H1 (cell line): ENCODE measurements around the gene RAD51B. TPM values are rescaled to one million over a fixed set of nuclear protein-coding genes. Genes with fewer than 3 reads are reported as not detected.

ENCODE experiments used
- CTCF ChIA-PET: fragments of 300-600 bp; sonication (Branson Sonifier 250); formaldehyde crosslinking; loops from one replicate; lab custom pipeline; 2021; ENCODE audit not compliant: partially characterized antibody; lab: Charles Lee
- POLR2A ChIA-PET: fragments of 300-600 bp; sonication (Branson Sonifier 250); formaldehyde crosslinking; loops from one replicate; lab custom pipeline; 2021; ENCODE audit warnings: inconsistent platforms; ENCODE audit not compliant: partially characterized antibody; lab: Charles Lee
- DNase-seq, 2 experiments: peaks; one replicate each; pipeline versions ENCODE4 v3.0.0 to v3.0.0-alpha.2; 2010 to 2022; ENCODE audit warnings: low spot score in 2 of 2, low read depth in 1 of 2, mixed read lengths in 1 of 2
- FAIRE-seq: peaks from 2 replicates; lab custom pipeline; 2011; peaks lifted over from hg19 to GRCh38; lab: Jason Lieb, UNC
- H2AFZ ChIP-seq: 2 replicates; pipeline ENCODE4 v1.8.1; 2012; ENCODE audit warnings: low read length, inconsistent platforms
- H2AK5ac ChIP-seq: 2 replicates; pipeline ENCODE4 v1.6.1; 2013; ENCODE audit warnings: low read depth, low read length
- H2BK120ac ChIP-seq: replicated peaks from 2 replicates; pipeline ENCODE3; 2013; ENCODE audit warnings: low read depth, low read length, inconsistent platforms
- H2BK12ac ChIP-seq: 2 replicates; pipeline ENCODE4 v1.6.1; 2013; ENCODE audit warnings: low read depth, low read length
- H2BK15ac ChIP-seq: 2 replicates; pipeline ENCODE4 v1.6.1; 2013; ENCODE audit warnings: low read length
- H2BK20ac ChIP-seq: 2 replicates; pipeline ENCODE4 v1.6.1; 2013; ENCODE audit warnings: low read length
- H2BK5ac ChIP-seq: 2 replicates; pipeline ENCODE4 v1.6.1; 2013; ENCODE audit warnings: low read depth, low read length
- H3K14ac ChIP-seq: 2 replicates; pipeline ENCODE4 v1.6.1; 2013; ENCODE audit warnings: inconsistent platforms; ENCODE audit not compliant: insufficient read length
- H3K18ac ChIP-seq: 2 replicates; pipeline ENCODE4 v1.6.1; 2013; ENCODE audit warnings: low read length; ENCODE audit errors: extremely low read depth
- H3K23ac ChIP-seq: 2 replicates; pipeline ENCODE4 v1.6.1; 2013; ENCODE audit warnings: inconsistent platforms; ENCODE audit not compliant: insufficient read length
- H3K23me2 ChIP-seq: 2 replicates; pipeline ENCODE4 v1.6.1; 2013; ENCODE audit warnings: low read depth, low read length
- H3K27ac ChIP-seq: 2 replicates; pipeline ENCODE4 v1.6.1; 2011; ENCODE audit warnings: low read depth, low read length, inconsistent platforms
- H3K27me3 ChIP-seq, 4 experiments: replicated peaks in 1 of 4; 1 replicate in 1 of 4; 2 replicates in 3 of 4; pipeline versions ENCODE4 v1.6.1 to v1.8.1; 2011 to 2013; ENCODE audit warnings: low read length in 3 of 4, mild to moderate bottlenecking in 3 of 4, inconsistent platforms in 2 of 4, mixed read lengths in 2 of 4, moderate library complexity in 1 of 4; ENCODE audit not compliant: control insufficient read depth in 3 of 4, insufficient read depth in 3 of 4; ENCODE audit errors: extremely low read depth in 1 of 4
- H3K36me3 ChIP-seq, 4 experiments: 2 replicates each; pipeline versions ENCODE4 v1.6.1 to v1.8.1; 2011 to 2013; ENCODE audit warnings: mild to moderate bottlenecking in 4 of 4, low read length in 3 of 4, moderate library complexity in 2 of 4, control low read depth in 1 of 4, inconsistent platforms in 1 of 4; ENCODE audit not compliant: insufficient read depth in 4 of 4, control insufficient read depth in 2 of 4
- H3K4ac ChIP-seq: replicated peaks from 2 replicates; pipeline ENCODE3; 2013; ENCODE audit warnings: low read length, low read depth, mixed read lengths, inconsistent platforms; ENCODE audit not compliant: insufficient read length
- H3K4me1 ChIP-seq, 4 experiments: replicated peaks in 1 of 4; 1 replicate in 1 of 4; 2 replicates in 3 of 4; pipeline versions ENCODE4 v1.6.1 to v1.8.1; 2011 to 2013; ENCODE audit warnings: low read length in 3 of 4, inconsistent platforms in 2 of 4, mixed read lengths in 1 of 4; ENCODE audit not compliant: insufficient read depth in 4 of 4, control insufficient read depth in 3 of 4
- H3K4me2 ChIP-seq, 2 experiments: 2 replicates each; pipeline versions ENCODE4 v1.6.1 to v1.8.1; 2011 to 2013; ENCODE audit warnings: low read depth in 2 of 2, low read length in 2 of 2, control low read depth in 1 of 2, inconsistent platforms in 1 of 2, mild to moderate bottlenecking in 1 of 2; ENCODE audit not compliant: insufficient read depth in 1 of 2
- H3K4me3 ChIP-seq, 4 experiments: fragments of 200-600, 300-600 bp in 1 of 4; sonication (generic), shearing (Covaris generic), sonication (Bioruptor Twin) in 1 of 4; 2 replicates each; pipeline versions ENCODE4 v1.5.1 to v1.8.1; 2011 to 2016; ENCODE audit warnings: low read length in 4 of 4, low read depth in 3 of 4, control low read depth in 2 of 4, inconsistent platforms in 2 of 4, mild to moderate bottlenecking in 2 of 4, mixed read lengths in 1 of 4, moderate library complexity in 1 of 4; ENCODE audit not compliant: insufficient read depth in 2 of 4; ENCODE audit errors: extremely low read depth in 1 of 4
- H3K56ac ChIP-seq: replicated peaks from 2 replicates; pipeline ENCODE3; 2013; ENCODE audit warnings: low read depth, mild to moderate bottlenecking, mixed read lengths, low read length, inconsistent platforms; ENCODE audit not compliant: insufficient read length
- H3K79me1 ChIP-seq: 2 replicates; pipeline ENCODE4 v1.6.1; 2013; ENCODE audit warnings: low read depth, low read length, control low read depth
- H3K79me2 ChIP-seq, 2 experiments: 2 replicates each; pipeline versions ENCODE4 v1.6.1 to v1.8.1; 2012 to 2013; ENCODE audit warnings: low read length in 2 of 2, mild to moderate bottlenecking in 2 of 2, inconsistent platforms in 1 of 2; ENCODE audit not compliant: insufficient read depth in 2 of 2, control insufficient read depth in 1 of 2
- H3K9ac ChIP-seq, 4 experiments: replicated peaks in 1 of 4; 1 replicate in 1 of 4; 2 replicates in 3 of 4; pipeline versions ENCODE4 v1.6.1 to v1.8.1; 2011 to 2013; ENCODE audit warnings: low read depth in 3 of 4, low read length in 3 of 4, control low read depth in 2 of 4, mild to moderate bottlenecking in 2 of 4, moderate library complexity in 2 of 4, inconsistent platforms in 1 of 4; ENCODE audit errors: extremely low read depth in 1 of 4
- H3K9me3 ChIP-seq, 2 experiments: 2 replicates each; pipeline versions ENCODE4 v1.6.1 to v1.8.1; 2012 to 2013; ENCODE audit warnings: mild to moderate bottlenecking in 2 of 2, moderate library complexity in 2 of 2, control low read depth in 1 of 2, inconsistent platforms in 1 of 2, low read depth in 1 of 2, low read length in 1 of 2, mixed read lengths in 1 of 2; ENCODE audit not compliant: insufficient read depth in 2 of 2
- H4K20me1 ChIP-seq, 2 experiments: replicated peaks in 1 of 2; 2 replicates each; pipeline versions ENCODE3 to v1.8.1; 2011 to 2013; ENCODE audit warnings: inconsistent platforms in 2 of 2, low read length in 2 of 2, mild to moderate bottlenecking in 1 of 2; ENCODE audit not compliant: insufficient read depth in 2 of 2, control insufficient read depth in 1 of 2
- H4K5ac ChIP-seq: 2 replicates; pipeline ENCODE4 v1.6.1; 2013; ENCODE audit warnings: low read length, low read depth, mixed read lengths, inconsistent platforms; ENCODE audit not compliant: insufficient read length
- H4K8ac ChIP-seq: 2 replicates; pipeline ENCODE4 v1.8.0; 2013; ENCODE audit warnings: mild to moderate bottlenecking, moderate library complexity, low read length, inconsistent platforms; ENCODE audit not compliant: insufficient read depth; ENCODE audit errors: extremely low read depth
- H4K91ac ChIP-seq: replicated peaks from 2 replicates; pipeline ENCODE3; 2013; ENCODE audit warnings: low read length, mixed read lengths, inconsistent platforms; ENCODE audit not compliant: insufficient read length
- SP2 ChIP-seq: IDR thresholded peaks from 2 replicates; pipeline ENCODE4 v1.6.1; 2012; ENCODE audit warnings: mild to moderate bottlenecking, low read length, inconsistent platforms
- WGBS, 2 experiments: shearing (Covaris generic) in 1 of 2; methylation state at CpG; one replicate each; pipeline versions ENCODE4 v1.1.6 to v1.1.7; 2013 to 2015; ENCODE audit warnings: low lambda C conversion rate in 2 of 2, mixed read lengths in 2 of 2, inconsistent platforms in 1 of 2, low coverage in 1 of 2, missing lambda C conversion rate in 1 of 2; ENCODE audit not compliant: insufficient replicate concordance in 2 of 2, insufficient coverage in 1 of 2, insufficient read length in 1 of 2; ENCODE audit errors: extremely low coverage in 1 of 2, missing lambda C conversion rate in 1 of 2; 5-methylcytosine and 5-hydroxymethylcytosine counted together
- polyA plus RNA-seq, 7 experiments: library from polyadenylated mRNA; depleted of rRNA in 3 of 7; stranded (reverse) in 5 of 7; unstranded in 2 of 7; fragments of >200 nt in 5 of 7; fragments of 200-250 nt in 2 of 7; gene quantifications; 1 replicate in 5 of 7; 2 replicates in 1 of 7; 4 replicates in 1 of 7; pipeline versions ENCODE4 v1.2.1 to v1.2.3, GENCODE V29; 2011 to 2013; ENCODE audit warnings: missing spikeins in 2 of 7, mixed read lengths in 2 of 7
- total RNA-seq: library from RNA; stranded (reverse); fragmentation: NEBNext Ultra II Directional; extraction: Animal tissue kit (Norgen Biotek cat#: 25700); gene quantifications from 2 replicates; pipeline ENCODE4 v1.2.1, GENCODE V29; 2021
- TF ChIP-seq, protein P1 (sequence below): IDR thresholded peaks from 2 replicates; pipeline ENCODE4 v1.6.1; 2012; ENCODE audit warnings: inconsistent platforms

Gene RAD51B
- total and polyA plus RNA-seq, 2 of the 8 experiments (the other 6 are each of a cell fraction or from before 2014, with no cell fraction given) = 3.9 to 14.9 TPM

DNA sequence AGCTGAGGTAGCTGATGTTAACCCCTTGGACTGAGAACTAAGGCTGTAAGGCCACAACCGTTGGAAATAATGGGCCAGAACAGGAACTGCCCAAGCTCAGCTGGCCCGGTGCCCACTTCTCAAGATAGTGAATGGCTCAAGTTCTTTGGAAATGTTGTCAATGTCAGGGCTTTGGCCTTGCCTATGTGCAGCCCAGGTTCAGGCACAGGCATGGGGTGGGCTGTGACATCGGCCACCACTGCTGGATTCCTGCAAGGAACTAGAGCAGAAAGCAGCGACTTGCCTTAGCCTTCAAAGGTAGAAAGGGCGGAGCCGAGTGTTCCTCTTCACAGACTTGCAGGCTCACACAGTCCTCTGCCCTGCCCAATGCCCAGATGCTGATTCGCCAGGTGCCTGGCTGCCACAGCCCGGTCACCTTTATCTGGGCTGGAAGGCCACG lies 682.1 kb downstream of the RAD51B start:
- Histone ChIP-seq H2BK15ac (no peak overlapping the region), H2BK12ac (0 out of 2 replicates have a peak overlapping the region, but pooled peaks have one; percentile 11), H3K4me2 (no peak overlapping the region), H2BK20ac (no peak overlapping the region), H3K9ac (no peak overlapping the region), H3K27me3 (no peaks in the 10 kb centered on the region), H2BK120ac (no peak overlapping the region), H4K8ac (no peak overlapping the region), H3K79me2 (no peaks in the 10 kb centered on the region), H4K91ac (no peak overlapping the region), H2AFZ (no peak overlapping the region), H3K27ac (no peak overlapping the region), H4K20me1 (no peaks in the 10 kb centered on the region), H3K14ac (no peak overlapping the region), H4K5ac (no peak overlapping the region), H3K36me3 (no peaks in the 10 kb centered on the region), H3K4me3 (no peak overlapping the region), H3K18ac (no peak overlapping the region), H2AK5ac (0 out of 2 replicates have a peak overlapping the region, but pooled peaks have one; percentile 19), H3K56ac (no peak overlapping the region), H3K23me2 (no peaks in the 10 kb centered on the region)
- POLR2A ChIA-PET = no interaction called here
- FAIRE-seq (no peak), DNase-seq (no peak)
- TF ChIP-seq, protein P1, sequence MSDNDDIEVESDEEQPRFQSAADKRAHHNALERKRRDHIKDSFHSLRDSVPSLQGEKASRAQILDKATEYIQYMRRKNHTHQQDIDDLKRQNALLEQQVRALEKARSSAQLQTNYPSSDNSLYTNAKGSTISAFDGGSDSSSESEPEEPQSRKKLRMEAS = no peak
- TF ChIP-seq SP2 = no peak
- TF ChIP-seq, all 59 proteins: peak for 0
- Histone ChIP-seq H3K23ac (no peak overlapping the region), H2BK5ac (no peak overlapping the region), H3K4ac (no peak overlapping the region), H3K4me1 (peaks cover 0 to 8% (median 4%) of the 10 kb centered on the region in 4 experiments; a peak in 4 of 7 replicates), H3K9me3 (no peaks in the 10 kb centered on the region), H3K79me1 (no peaks in the 10 kb centered on the region)
- CTCF ChIA-PET = no interaction called here
- WGBS, 2 experiments = 93% methylated on average over 9 of the region's 9 CpGs; no CpG with 5 or more reads in 1 of the 2 experiments
